GM23338 (cell line): Measurements from ENCODE around the gene NAA10. TPM values are rescaled to one million over a fixed set of nuclear protein-coding genes. Genes with fewer than 3 reads are reported as not detected.

Experiments
- ATAC-seq: fragments of 200-7000 bp; cut with Tn5 transposase; 3 replicates; pipeline ENCODE4 v1.9.1; 2020
- DNase-seq: peaks from one replicate; pipeline ENCODE4 v3.0.0-alpha.2; 2015; ENCODE audit warnings: low spot score
- H2AFZ ChIP-seq: fragments of 200-600 bp; sonication (generic); 2 replicates; pipeline ENCODE4 v1.8.0; 2016; ENCODE audit warnings: antibody characterized with exemption, mild to moderate bottlenecking, moderate library complexity
- H3F3A ChIP-seq: fragments of 200-600 bp; sonication (generic); replicated peaks from 2 replicates; pipeline ENCODE4 v1.8.0; 2017; ENCODE audit warnings: antibody characterized with exemption, mixed run types, low read depth
- H3K27ac ChIP-seq: fragments of 200-600 bp; sonication (generic); 2 replicates; pipeline ENCODE4 v1.6.1; 2016; ENCODE audit warnings: low read depth
- H3K27me3 ChIP-seq: fragments of 200-600 bp; sonication (generic); 2 replicates; pipeline ENCODE4 v1.8.0; 2016; ENCODE audit warnings: mild to moderate bottlenecking, mixed run types, moderate library complexity; ENCODE audit not compliant: insufficient read depth
- H3K36me3 ChIP-seq: fragments of 200-600 bp; sonication (generic); 2 replicates; pipeline ENCODE4 v1.8.0; 2016; ENCODE audit warnings: mild to moderate bottlenecking; ENCODE audit not compliant: insufficient read depth
- H3K4me1 ChIP-seq: fragments of 200-600 bp; sonication (generic); 2 replicates; pipeline ENCODE4 v1.8.0; 2016; ENCODE audit warnings: mild to moderate bottlenecking, moderate library complexity; ENCODE audit not compliant: insufficient read depth
- H3K4me2 ChIP-seq: fragments of 200-600 bp; sonication (generic); 2 replicates; pipeline ENCODE4 v1.7.1; 2017; ENCODE audit warnings: mixed run types
- H3K4me3 ChIP-seq: fragments of 200-600 bp; sonication (generic); 2 replicates; pipeline ENCODE4 v1.6.1; 2016; ENCODE audit warnings: mixed run types
- H3K79me2 ChIP-seq: fragments of 200-600 bp; sonication (generic); replicated peaks from 2 replicates; pipeline ENCODE4 v1.8.0; 2017; ENCODE audit warnings: mild to moderate bottlenecking; ENCODE audit not compliant: insufficient read depth
- H3K9me2 ChIP-seq: fragments of 200-600 bp; sonication (generic); 2 replicates; pipeline ENCODE4 v1.8.0; 2017; ENCODE audit not compliant: insufficient read depth
- H4K20me1 ChIP-seq: fragments of 200-600 bp; sonication (generic); replicated peaks from 2 replicates; pipeline ENCODE4 v1.8.0; 2017; ENCODE audit warnings: mild to moderate bottlenecking; ENCODE audit not compliant: insufficient read depth
- H3K27ac Mint-ChIP-seq: 2 replicates; pipeline ENCODE4 v1.8.0; 2020; ENCODE audit warnings: inconsistent platforms, mild to moderate bottlenecking, moderate library complexity, mixed read lengths
- H3K27me3 Mint-ChIP-seq: 3 replicates; pipeline ENCODE4 v1.8.0; 2022; ENCODE audit warnings: low read depth, mild to moderate bottlenecking, moderate library complexity, mixed read lengths, inconsistent platforms; ENCODE audit not compliant: insufficient read depth, poor library complexity
- H3K36me3 Mint-ChIP-seq: 3 replicates; pipeline ENCODE4 v1.8.0; 2021; ENCODE audit warnings: low read depth, mild to moderate bottlenecking, inconsistent platforms, moderate library complexity, mixed read lengths
- H3K4me1 Mint-ChIP-seq: 3 replicates; pipeline ENCODE4 v1.8.0; 2020; ENCODE audit warnings: mild to moderate bottlenecking, inconsistent platforms, mixed read lengths
- H3K4me3 Mint-ChIP-seq: 3 replicates; pipeline ENCODE4 v1.8.0; 2021; ENCODE audit warnings: moderate library complexity, mild to moderate bottlenecking, inconsistent platforms, mixed read lengths
- H3K9me3 Mint-ChIP-seq: 3 replicates; pipeline ENCODE4 v1.8.0; 2020; ENCODE audit warnings: moderate library complexity, mild to moderate bottlenecking, inconsistent platforms, mixed read lengths
- EZH2 ChIP-seq: fragments of 200-600 bp; sonication (generic); IDR thresholded peaks from one replicate; pipeline ENCODE4 v1.8.0; 2017; ENCODE audit warnings: antibody characterized with exemption, mild to moderate bottlenecking, low read depth; ENCODE audit not compliant: unreplicated experiment
- EZH2phosphoT487 ChIP-seq: fragments of 200-600 bp; sonication (generic); IDR thresholded peaks from one replicate; pipeline ENCODE4 v1.8.1; 2018; ENCODE audit warnings: antibody characterized with exemption; ENCODE audit not compliant: unreplicated experiment
- POLR2AphosphoS5 ChIP-seq: IDR thresholded peaks from 2 replicates; pipeline ENCODE4 v1.6.1; 2016; ENCODE audit warnings: antibody characterized with exemption, low read depth
- REST ChIP-seq: IDR thresholded peaks from one replicate; pipeline ENCODE4 v1.6.1; 2018; ENCODE audit warnings: antibody characterized with exemption; ENCODE audit not compliant: unreplicated experiment
- STAT1 ChIP-seq: IDR thresholded peaks from one replicate; pipeline ENCODE4 v1.6.1; 2016; ENCODE audit warnings: antibody characterized with exemption; ENCODE audit not compliant: unreplicated experiment
- ZNF114 ChIP-seq: fragments of 250-450 bp; sonication (Bioruptor Pico); IDR thresholded peaks from 2 replicates; pipeline ENCODE4 v1.5.0; 2020; ENCODE audit warnings: mild to moderate bottlenecking, moderate library complexity
- long read RNA-seq: library from polyadenylated mRNA; unstranded; transcript quantifications from one replicate; pipeline ENCODE4 v2.0.0, GENCODE V29; 2020; ENCODE audit not compliant: unreplicated experiment
- polyA plus RNA-seq: library from polyadenylated mRNA; unstranded; fragments of >200 nt; fragmentation: Nextera tagmentation; extraction: Ambion mirVana; gene quantifications from 2 replicates; pipeline ENCODE4 v1.2.1, GENCODE V29; 2016
- total RNA-seq: library from RNA; depleted of rRNA; stranded (reverse); fragments of >200 nt; shearing (Covaris generic); gene quantifications from 2 replicates; pipeline ENCODE4 v1.2.3, GENCODE V29; 2014; rRNA removed

NAA10 gene
- 112 and 136 TPM in 2 replicates for total RNA-seq
- 140 and 145 TPM in 2 replicates for polyA plus RNA-seq
- long read RNA-seq, transcript NAA10-201 (7 exons, 837 nt): minor isoform, 8 of 130 reads
- long read RNA-seq, transcript NAA10-208 (8 exons, 1,772 nt): major isoform, 109 of 130 reads
- long read RNA-seq, partial matches to known transcripts: 1 of 130 reads
- long read RNA-seq, other reads (novel, unspliced or antisense): 7 of 130 reads

GRCh38 chrX:153934762-153935325 lies at the start of gene NAA10:
Gene NAA10, minus strand, starts transcription at chrX:153935037. Its CDS starts 133 bp downstream, at chrX:153934904.
- TF ChIP-seq STAT1: no peak
- TF ChIP-seq POLR2AphosphoS5: no peak; the same call in 1 of the 2 replicates
- peaks cover 27% of the 10 kb centered on the region for H3K36me3 Mint-ChIP-seq
- Histone ChIP-seq H3K4me2 (peak within 1 kb of the TSS; percentile 80), H3K4me1 (no peaks in the 10 kb centered on the region; the same call in 1 of the 2 replicates), H3K79me2 (peaks cover 12% of the 10 kb centered on the region), H4K20me1 (no peaks in the 10 kb centered on the region; the same call in 1 of the 2 replicates), H3F3A (no peaks in the 10 kb centered on the region), H3K36me3 (no peaks in the 10 kb centered on the region), H3K27me3 (no peaks in the 10 kb centered on the region), H3K9me2 (no peaks in the 10 kb centered on the region), H3K4me3 (peak within 1 kb of the TSS; percentile 68), H3K27ac (no peak within 1 kb of the TSS), H2AFZ (no peak within 1 kb of the TSS)
- no peaks in the 10 kb centered on the region for H3K9me3 Mint-ChIP-seq
- no peak within 1 kb of the TSS for H3K27ac Mint-ChIP-seq
- peaks cover 5% of the 10 kb centered on the region for H3K27me3 Mint-ChIP-seq
- peak within 1 kb of the TSS; percentile 86 for H3K4me3 Mint-ChIP-seq
- H3K4me1 Mint-ChIP-seq: peaks cover 13% of the 10 kb centered on the region; the same call in 2 of the 3 replicates
- peak; percentile 90 for ATAC-seq
- DNase-seq: peak; percentile 73

- H3K4me2 ChIP-seq: no peak overlapping the region
- Mint-ChIP-seq H3K4me1 (peaks cover 9% of the 10 kb centered on the region; the same call in 2 of the 3 replicates), H3K27me3 (peaks cover 2% of the 10 kb centered on the region), H3K27ac (no peak overlapping the region), H3K4me3 (no peak overlapping the region), H3K36me3 (no peaks in the 10 kb centered on the region), H3K9me3 (no peaks in the 10 kb centered on the region)
- H3K4me1 ChIP-seq: no peaks in the 10 kb centered on the region
- DNase-seq (no peak), ATAC-seq (no peak)
- no peaks in the 10 kb centered on the region for H3K36me3 ChIP-seq
- no peaks in the 10 kb centered on the region for H4K20me1 ChIP-seq
- H3K27me3 ChIP-seq: no peaks in the 10 kb centered on the region
- no peaks in the 10 kb centered on the region for H3K9me2 ChIP-seq
- no peak overlapping the region for H2AFZ ChIP-seq
- no peak for TF ChIP-seq EZH2
- TF ChIP-seq REST: no peak
- no peak for TF ChIP-seq STAT1
- TF ChIP-seq POLR2AphosphoS5: no peak
- TF ChIP-seq EZH2phosphoT487: no peak
- TF ChIP-seq ZNF114 (CRISPR knock-in tag): no peak
- H3K27ac ChIP-seq: no peak overlapping the region
- H3F3A ChIP-seq: no peaks in the 10 kb centered on the region
- H3K79me2 ChIP-seq: no peaks in the 10 kb centered on the region
- no peak overlapping the region for H3K4me3 ChIP-seq
These were observed 48.5 kb upstream of the NAA10 start for GRCh38 chrX:153983321-153983801.
